Uterine smooth muscle cell (primary cell): ENCODE results near the gene SMCO4. TPM values are rescaled to one million over a fixed set of nuclear protein-coding genes. Genes with fewer than 3 reads are reported as not detected.

ENCODE experiments used
- total RNA-seq: library from RNA; depleted of rRNA; stranded (reverse); fragments of >200 nt; gene quantifications from 2 replicates; pipeline ENCODE4 v1.2.3, GENCODE V29; 2014

The SMCO4 gene
- total RNA-seq = 8.7 and 13.9 TPM in 2 replicates

DNA sequence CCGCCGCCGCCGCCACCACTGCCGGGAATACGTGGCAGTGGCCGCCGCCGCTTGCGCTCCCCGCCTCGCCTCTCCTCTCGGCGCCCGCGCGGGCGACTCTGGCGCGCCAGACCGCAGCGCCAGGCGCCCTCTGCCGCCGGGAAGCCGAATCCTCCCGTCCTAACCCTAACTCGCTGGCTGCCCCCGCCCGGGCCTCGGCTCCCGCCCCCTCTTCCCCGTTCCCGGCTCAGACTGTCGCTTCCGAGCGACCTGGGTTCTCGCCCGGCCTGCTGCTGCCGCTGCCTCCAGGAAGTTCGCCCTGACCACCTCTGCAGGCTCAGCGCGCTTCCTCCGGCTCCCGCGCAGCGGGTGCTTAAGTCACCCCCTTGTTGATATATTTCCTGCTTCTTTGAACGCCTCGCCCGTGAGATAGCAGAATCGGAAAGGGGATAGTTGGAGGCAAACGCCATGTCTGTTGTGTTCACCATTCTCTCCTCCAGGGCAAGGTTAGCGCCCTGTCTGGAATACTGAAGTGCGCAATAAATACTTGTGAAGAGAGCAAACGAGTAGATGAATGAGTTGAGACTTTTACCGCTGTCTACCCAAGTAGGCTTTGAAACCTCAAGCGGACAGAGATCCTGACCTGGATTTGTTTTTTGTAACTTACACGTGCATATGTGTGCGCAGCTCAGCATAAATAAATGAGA, at the start of gene SMCO4:
TSS of gene SMCO4 (minus strand) at position 100 of the 686 bp plus-strand sequence. CDS start 64,202 bp downstream, outside the sequence.

Other genes with a start within 250 kb of the SMCO4 start
- under 0.01 and 0.33 TPM in 2 replicates for gene DEUP1, start 212.6 kb downstream of the SMCO4 start, total RNA-seq
- 18.9 and 29.3 TPM in 2 replicates for gene CEP295, start 118.3 kb upstream of the SMCO4 start, total RNA-seq
- 197 and 254 TPM in 2 replicates for gene TAF1D, start 198.1 kb upstream of the SMCO4 start, total RNA-seq
- gene C11orf54, start 198.3 kb upstream of the SMCO4 start, total RNA-seq = 11.1 and 19.6 TPM in 2 replicates
- gene MED17, start 240.9 kb upstream of the SMCO4 start, total RNA-seq = 31.0 and 35.4 TPM in 2 replicates